Lower leg skin (tissue), 4 donors: ENCODE data around the gene SLC4A5. TPM values are rescaled to one million over a fixed set of nuclear protein-coding genes. Genes with fewer than 3 reads are reported as not detected.

Experiments
- DNase-seq, 2 donors: peaks; one replicate each; pipeline ENCODE4 v3.0.0-alpha.2; 2019; ENCODE audit warnings: low spot score in 2 of 2
- H3K4me3 ChIP-seq: fragments of 200-600 bp; sonication (generic); 2 replicates; pipeline ENCODE4 v1.5.1; 2017; ENCODE audit warnings: mild to moderate bottlenecking, low read depth; ENCODE audit not compliant: poor library complexity, severe bottlenecking
- CTCF ChIP-seq, 3 donors: fragments of 450-650 bp; IDR thresholded peaks; one replicate each; pipeline ENCODE4 v1.5.1; 2016; ENCODE audit warnings: antibody characterized with exemption in 3 of 3, mild to moderate bottlenecking in 3 of 3, moderate library complexity in 2 of 3
- POLR2A ChIP-seq, 2 donors: fragments of 450-650 bp; IDR thresholded peaks; one replicate each; pipeline ENCODE4 v1.6.1; 2016 to 2017; ENCODE audit warnings: antibody characterized with exemption in 2 of 2, mild to moderate bottlenecking in 1 of 2, moderate library complexity in 1 of 2
- WGBS, 2 donors: methylation state at CpG; one replicate each; pipeline ENCODE4 v1.1.5; 2018; 5-methylcytosine and 5-hydroxymethylcytosine counted together
- intact Hi-C: fragments of 100-400 bp; cut with DNase I; formaldehyde crosslinking; loops from one replicate; pipeline ENCODE4 v1.15.0; 2023; ENCODE audit warnings: low total_unique reads
- total RNA-seq, 4 donors: library from RNA; depleted of rRNA; stranded (reverse); fragments of >200 nt; gene quantifications; one replicate each; pipeline ENCODE4 v1.1.0, GENCODE V29; 2016

Gene SLC4A5
- total RNA-seq, 4 donors from 2014 or later = 3.0 to 5.6 (median 3.7) TPM

GRCh38 chr2:74253306-74253970 lies 89.8 kb downstream of the SLC4A5 start:
- TF ChIP-seq CTCF (IDR thresholded peaks at IDR 0.05) (no peak), POLR2A (IDR thresholded peaks at IDR 0.05) (no peak)
- intact Hi-C loops = no loop called here
- no peak for DNase-seq
- WGBS, 2 donors = 65 to 75% methylated on average over 7 of the region's 7 CpGs
- no peak overlapping the region for H3K4me3 ChIP-seq

GRCh38 chr2:74252862-74253261 lies 90.4 kb downstream of the SLC4A5 start:
- 76 to 82% methylated on average over 9 of the region's 9 CpGs for WGBS, 2 donors
- intact Hi-C loops = no loop called here
- DNase-seq = no peak
- TF ChIP-seq CTCF (IDR thresholded peaks at IDR 0.05) (no peak), POLR2A (IDR thresholded peaks at IDR 0.05) (no peak)
- H3K4me3 ChIP-seq = no peak overlapping the region

GRCh38 chr2:74252036-74252435 lies 91.2 kb downstream of the SLC4A5 start:
- intact Hi-C loops = no loop called here
- no peak for DNase-seq

GRCh38 chr2:74250189-74250631 lies 93.0 kb downstream of the SLC4A5 start:
- WGBS, 2 donors = 36 to 37% methylated on average over 10 of the region's 10 CpGs
- TF ChIP-seq POLR2A (IDR thresholded peaks at IDR 0.05) (no peak), CTCF (IDR thresholded peaks at IDR 0.05) (no peak)
- intact Hi-C loops = no loop called here
- DNase-seq = no peak
- no peak overlapping the region for H3K4me3 ChIP-seq

More at GRCh38 chr2:74252036-74252435, 91.2 kb downstream of the SLC4A5 start:
- TF ChIP-seq POLR2A (IDR thresholded peaks at IDR 0.05) = no peak
- no peak for TF ChIP-seq CTCF (IDR thresholded peaks at IDR 0.05)
- H3K4me3 ChIP-seq = no peak overlapping the region
- WGBS, 2 donors = 84 to 88% methylated on average over 10 of the region's 10 CpGs

GRCh38 chr2:74249406-74250122 lies 93.7 kb downstream of the SLC4A5 start:
- no peak overlapping the region for H3K4me3 ChIP-seq
- no peak for DNase-seq
- WGBS, 2 donors = 79 to 84% methylated on average over 6 of the region's 6 CpGs
- TF ChIP-seq CTCF (IDR thresholded peaks at IDR 0.05) (no peak), POLR2A (IDR thresholded peaks at IDR 0.05) (no peak)
- intact Hi-C loops = no loop called here
